IMR-90 (cell line): ENCODE results near the gene USP30. TPM values are rescaled to one million over a fixed set of nuclear protein-coding genes. Genes with fewer than 3 reads are reported as not detected.

Experiments used
- ATAC-seq: fragments of 200-7000 bp; cut with Tn5 transposase; 2 replicates; pipeline ENCODE4 v1.9.1; 2020; ENCODE audit warnings: low read depth, mild to moderate bottlenecking, moderate library complexity
- BruUV-seq: library from RNA; stranded (reverse); fragments of 400-500 nt; replicated peaks from 2 replicates; lab custom pipeline; 2021; lab: Mats Ljungman, UMichigan
- CTCF ChIA-PET: fragments of 300-600 bp; formaldehyde crosslinking; extraction: SDS; loops from one replicate; lab custom pipeline; 2021; ENCODE audit warnings: antibody characterized with exemption; lab: Yijun Ruan, JAX
- POLR2A ChIA-PET: fragments of 300-600 bp; sonication (Branson Sonifier 250); formaldehyde crosslinking; loops from one replicate; lab custom pipeline; 2022; ENCODE audit warnings: antibody characterized with exemption; ENCODE audit not compliant: unreplicated experiment; lab: Charles Lee
- DNase-seq: peaks from one replicate; pipeline ENCODE4 v3.0.0; 2013
- H2AFZ ChIP-seq: replicated peaks from 2 replicates; pipeline ENCODE3; 2013; ENCODE audit warnings: low read length, mild to moderate bottlenecking; ENCODE audit not compliant: poor library complexity
- H2AK5ac ChIP-seq: 2 replicates; pipeline ENCODE4 v1.6.1; 2013; ENCODE audit warnings: low read depth, low read length, inconsistent platforms
- H2AK9ac ChIP-seq: replicated peaks from 2 replicates; pipeline ENCODE3; 2013; ENCODE audit warnings: mild to moderate bottlenecking, low read depth, low read length, moderate library complexity; ENCODE audit not compliant: poor library complexity
- H2BK120ac ChIP-seq: 2 replicates; pipeline ENCODE4 v1.6.1; 2013; ENCODE audit warnings: low read depth, low read length, inconsistent platforms
- H2BK15ac ChIP-seq: 3 replicates; pipeline ENCODE4 v1.6.1; 2013; ENCODE audit warnings: low read depth, low read length, inconsistent platforms
- H2BK20ac ChIP-seq: 2 replicates; pipeline ENCODE4 v1.6.1; 2013; ENCODE audit warnings: low read depth, mild to moderate bottlenecking, inconsistent platforms, low read length, moderate library complexity
- H2BK5ac ChIP-seq: 2 replicates; pipeline ENCODE4 v1.6.1; 2013; ENCODE audit warnings: mild to moderate bottlenecking, low read depth, low read length, inconsistent platforms; ENCODE audit not compliant: poor library complexity, severe bottlenecking
- H3K14ac ChIP-seq: replicated peaks from 2 replicates; pipeline ENCODE4 v1.6.1; 2013; ENCODE audit warnings: low read depth, low read length, inconsistent platforms
- H3K18ac ChIP-seq: 2 replicates; pipeline ENCODE4 v1.6.1; 2013; ENCODE audit warnings: low read depth, low read length, control low read depth
- H3K23ac ChIP-seq: 2 replicates; pipeline ENCODE4 v1.6.1; 2013; ENCODE audit warnings: low read depth, low read length, inconsistent platforms
- H3K27ac ChIP-seq: 2 replicates; pipeline ENCODE4 v1.5.1; 2013; ENCODE audit warnings: mild to moderate bottlenecking, control low read depth, low read length; ENCODE audit not compliant: insufficient read depth
- H3K27me3 ChIP-seq: 2 replicates; pipeline ENCODE4 v1.6.1; 2013; ENCODE audit warnings: low read length; ENCODE audit not compliant: control insufficient read depth, insufficient read depth
- H3K36me3 ChIP-seq: 2 replicates; pipeline ENCODE4 v1.6.1; 2013; ENCODE audit warnings: low read length, mixed read lengths; ENCODE audit not compliant: control insufficient read depth, insufficient read depth
- H3K4ac ChIP-seq: 2 replicates; pipeline ENCODE4 v1.6.1; 2013; ENCODE audit warnings: low read depth, low read length, inconsistent platforms
- H3K4me1 ChIP-seq: 2 replicates; pipeline ENCODE4 v1.6.1; 2013; ENCODE audit warnings: low read length, mixed read lengths; ENCODE audit not compliant: control insufficient read depth, insufficient read depth
- H3K4me2 ChIP-seq: 2 replicates; pipeline ENCODE4 v1.6.1; 2013; ENCODE audit warnings: low read depth, mild to moderate bottlenecking, control low read depth, low read length, moderate library complexity
- H3K4me3 ChIP-seq: 2 replicates; pipeline ENCODE4 v1.5.1; 2013; ENCODE audit warnings: low read depth, mild to moderate bottlenecking, control low read depth, low read length, moderate library complexity; ENCODE audit not compliant: insufficient read depth
- H3K56ac ChIP-seq: 2 replicates; pipeline ENCODE4 v1.6.1; 2013; ENCODE audit warnings: low read length, inconsistent platforms; ENCODE audit not compliant: insufficient read depth; ENCODE audit errors: extremely low read depth
- H3K79me1 ChIP-seq, 2 experiments: 2 replicates each; pipeline ENCODE4 v1.6.1; 2013; ENCODE audit warnings: low read length in 2 of 2, inconsistent platforms in 1 of 2, low read depth in 1 of 2
- H3K9ac ChIP-seq: 2 replicates; pipeline ENCODE4 v1.6.1; 2013; ENCODE audit warnings: low read depth, low read length, control low read depth
- H3K9me1 ChIP-seq: 2 replicates; pipeline ENCODE4 v1.6.1; 2013; ENCODE audit warnings: low read length, inconsistent platforms; ENCODE audit not compliant: insufficient read depth
- H3K9me3 ChIP-seq: 2 replicates; pipeline ENCODE4 v1.6.1; 2013; ENCODE audit warnings: low read length; ENCODE audit not compliant: control insufficient read depth, insufficient read depth
- H4K20me1 ChIP-seq: 2 replicates; pipeline ENCODE4 v1.6.1; 2013; ENCODE audit warnings: low read length, inconsistent platforms; ENCODE audit not compliant: insufficient read depth
- H4K5ac ChIP-seq: 2 replicates; pipeline ENCODE4 v1.6.1; 2013; ENCODE audit warnings: mild to moderate bottlenecking, low read depth, low read length, control low read depth
- H4K8ac ChIP-seq, 2 experiments: 2 replicates each; pipeline ENCODE4 v1.6.1; 2013; ENCODE audit warnings: low read depth in 2 of 2, low read length in 2 of 2, control low read depth in 1 of 2, inconsistent platforms in 1 of 2
- H4K91ac ChIP-seq: 2 replicates; pipeline ENCODE4 v1.6.1; 2013; ENCODE audit warnings: low read depth, low read length, inconsistent platforms; ENCODE audit not compliant: insufficient read depth
- BHLHE40 ChIP-seq: fragments of 150-350 bp; IDR thresholded peaks from 2 replicates; pipeline ENCODE4 v1.6.1; 2016; ENCODE audit warnings: mild to moderate bottlenecking, low read depth, low read length
- CHD1 ChIP-seq: IDR thresholded peaks from 2 replicates; pipeline ENCODE4 v1.6.1; 2012; ENCODE audit warnings: low read depth, low read length, improper control_type of control experiment
- MXI1 ChIP-seq: IDR thresholded peaks from 2 replicates; pipeline ENCODE4 v1.6.1; 2012; ENCODE audit warnings: low read depth, mild to moderate bottlenecking, low read length, moderate library complexity, borderline replicate concordance
- POLR2A ChIP-seq: IDR thresholded peaks from 2 replicates; pipeline ENCODE4 v1.6.1; 2012; ENCODE audit warnings: mild to moderate bottlenecking, low read depth, low read length
- RAD21 ChIP-seq: IDR thresholded peaks from 2 replicates; pipeline ENCODE4 v1.6.1; 2012; ENCODE audit warnings: low read length, improper control_type of control experiment
- RCOR1 ChIP-seq: IDR thresholded peaks from 2 replicates; pipeline ENCODE4 v1.6.1; 2012; ENCODE audit warnings: mild to moderate bottlenecking, low read length, improper control_type of control experiment; ENCODE audit not compliant: insufficient replicate concordance
- WGBS, 2 experiments: methylation state at CpG; one replicate each; pipeline versions ENCODE4 v1.1.5 to v1.1.7; 2013; ENCODE audit warnings: missing lambda C conversion rate in 2 of 2; ENCODE audit not compliant: insufficient read length in 1 of 2; ENCODE audit errors: extremely low coverage in 2 of 2; 5-methylcytosine and 5-hydroxymethylcytosine counted together
- dilution Hi-C: fragments of 300-500 bp; cut with HindIII; formaldehyde crosslinking; loops from one replicate; pipeline ENCODE4 v1.14.3; 2018; ENCODE audit warnings: low sequenced_read_pairs; ENCODE audit not compliant: unreplicated experiment
- in situ Hi-C: fragments of 300-500 bp; cut with MboI; formaldehyde crosslinking; loops from 3 replicates; pipeline ENCODE4 v1.14.3; 2019; ENCODE audit warnings: low sequenced_read_pairs, inconsistent platforms, mixed read lengths
- intact Hi-C: fragments of 100-400 bp; cut with micrococcal nuclease; formaldehyde crosslinking; loops from 2 replicates; pipeline ENCODE4 v1.10.0; 2022
- polyA plus RNA-seq, 3 experiments: library from polyadenylated mRNA; depleted of rRNA; stranded (reverse); fragments of >200 nt; gene quantifications; 2 replicates each; pipeline ENCODE4 v1.2.3, GENCODE V29; 2012; ENCODE audit warnings: low replicate concordance in 1 of 3
- total RNA-seq: library from RNA; depleted of rRNA; stranded (reverse); fragments of >200 nt; gene quantifications from 2 replicates; pipeline ENCODE4 v1.2.3, GENCODE V29; 2012
- TF ChIP-seq, protein P1 (sequence below): conservative IDR thresholded peaks from 2 replicates; pipeline ENCODE4 v1.5.1; 2012; ENCODE audit warnings: mild to moderate bottlenecking, low read depth, low read length, improper control_type of control experiment

The USP30 gene
- total and polyA plus RNA-seq, 2 of the 4 experiments (the other 2 are of a cell fraction): 10.4 to 11.2 TPM

DNA sequence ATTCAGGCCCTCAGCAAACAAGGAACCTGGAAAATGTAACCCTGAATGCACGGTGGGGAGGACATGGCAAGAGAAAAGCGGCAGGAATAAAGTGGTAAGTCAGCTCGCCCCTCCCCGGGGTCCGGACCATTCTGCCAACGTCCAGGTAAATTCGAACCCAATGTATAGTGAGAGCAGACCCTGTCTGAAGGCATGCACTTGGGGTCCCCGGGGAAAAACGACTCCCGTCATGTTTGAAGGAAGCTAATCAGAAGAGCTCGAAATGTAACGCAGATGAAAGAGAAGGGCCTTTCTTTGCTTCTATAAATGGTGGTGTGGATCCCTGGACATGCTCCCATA is 64.2 kb downstream of the USP30 start:
- no peak overlapping the region for H3K18ac ChIP-seq

More for the DNA sequence above, 64.2 kb downstream of the USP30 start:
- no peak overlapping the region for H3K9ac ChIP-seq
- ChIA-PET CTCF (interaction anchor here (1.0 kb wide), 1 partner anchor 269 kb away, joined by 3 read pairs; no protein-coding TSS in a partner anchor), POLR2A (no interaction called here)
- H2AFZ ChIP-seq: no peak overlapping the region
- no peak overlapping the region for H3K4ac ChIP-seq
- no peak for TF ChIP-seq BHLHE40
- TF ChIP-seq POLR2A: no peak
- no peak for TF ChIP-seq MXI1
- TF ChIP-seq, protein P1, sequence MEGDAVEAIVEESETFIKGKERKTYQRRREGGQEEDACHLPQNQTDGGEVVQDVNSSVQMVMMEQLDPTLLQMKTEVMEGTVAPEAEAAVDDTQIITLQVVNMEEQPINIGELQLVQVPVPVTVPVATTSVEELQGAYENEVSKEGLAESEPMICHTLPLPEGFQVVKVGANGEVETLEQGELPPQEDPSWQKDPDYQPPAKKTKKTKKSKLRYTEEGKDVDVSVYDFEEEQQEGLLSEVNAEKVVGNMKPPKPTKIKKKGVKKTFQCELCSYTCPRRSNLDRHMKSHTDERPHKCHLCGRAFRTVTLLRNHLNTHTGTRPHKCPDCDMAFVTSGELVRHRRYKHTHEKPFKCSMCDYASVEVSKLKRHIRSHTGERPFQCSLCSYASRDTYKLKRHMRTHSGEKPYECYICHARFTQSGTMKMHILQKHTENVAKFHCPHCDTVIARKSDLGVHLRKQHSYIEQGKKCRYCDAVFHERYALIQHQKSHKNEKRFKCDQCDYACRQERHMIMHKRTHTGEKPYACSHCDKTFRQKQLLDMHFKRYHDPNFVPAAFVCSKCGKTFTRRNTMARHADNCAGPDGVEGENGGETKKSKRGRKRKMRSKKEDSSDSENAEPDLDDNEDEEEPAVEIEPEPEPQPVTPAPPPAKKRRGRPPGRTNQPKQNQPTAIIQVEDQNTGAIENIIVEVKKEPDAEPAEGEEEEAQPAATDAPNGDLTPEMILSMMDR: no peak
- no peak for TF ChIP-seq RAD21
- no peak for TF ChIP-seq RCOR1
- no peak for TF ChIP-seq CHD1
- no peaks in the 10 kb centered on the region; the same call in 1 of the 2 replicates for H3K9me1 ChIP-seq
- intact Hi-C loops (no loop called here), in situ Hi-C loops (no loop called here), dilution Hi-C loops (no loop called here)
- H3K27me3 ChIP-seq: no peaks in the 10 kb centered on the region
- no peaks in the 10 kb centered on the region for H3K9me3 ChIP-seq
- no TSS peak for BruUV-seq
- H3K4me2 ChIP-seq: no peak overlapping the region
- ATAC-seq: no peak
- no peaks in the 10 kb centered on the region for H4K20me1 ChIP-seq
- no peak overlapping the region for H3K4me3 ChIP-seq
- H2AK9ac ChIP-seq: no peak overlapping the region
- no peak overlapping the region for H2BK15ac ChIP-seq
- H2BK20ac ChIP-seq: no peak overlapping the region
- no peaks in the 10 kb centered on the region for H3K79me1 ChIP-seq
- 80% methylated on average over 4 of the region's 12 CpGs; no CpG with 5 or more reads in 1 of the 2 experiments for WGBS, 2 experiments
- H3K4me1 ChIP-seq: no peaks in the 10 kb centered on the region
- H3K56ac ChIP-seq: no peak overlapping the region
- no peaks in the 10 kb centered on the region for H3K36me3 ChIP-seq
- DNase-seq: no peak
- H4K5ac ChIP-seq: no peak overlapping the region
- no peak overlapping the region for H4K91ac ChIP-seq
- H2AK5ac ChIP-seq: no peak overlapping the region
- no peak overlapping the region for H3K27ac ChIP-seq
- no peak overlapping the region for H2BK120ac ChIP-seq
- no peak overlapping the region for H3K14ac ChIP-seq
- H2BK5ac ChIP-seq: no peak overlapping the region
- no peak overlapping the region for H3K23ac ChIP-seq
- no peak overlapping the region for H4K8ac ChIP-seq
